ENCODE measurements around the gene SUSD4.

DNA sequence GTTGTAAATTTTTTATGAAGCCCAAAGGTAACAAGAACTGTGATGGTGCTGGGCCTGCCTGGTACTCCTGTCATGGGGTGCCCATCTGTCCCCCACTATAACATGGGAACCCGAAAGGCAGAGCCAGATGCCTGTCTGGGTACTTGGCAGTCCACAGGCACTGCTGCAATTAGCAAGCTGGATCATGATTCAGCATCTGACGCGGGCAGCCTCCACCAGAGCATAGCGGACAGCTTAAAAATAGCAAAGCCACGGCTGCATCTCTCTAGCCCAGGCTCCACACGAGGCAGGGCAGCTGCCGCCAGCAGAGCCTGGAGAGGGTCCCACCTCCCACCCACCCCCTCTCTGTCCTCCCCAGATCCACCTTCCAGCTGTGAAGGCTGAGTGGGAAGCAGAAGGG is 22.9 kb downstream of the SUSD4 start:
- TF ChIP-seq, protein P1, sequence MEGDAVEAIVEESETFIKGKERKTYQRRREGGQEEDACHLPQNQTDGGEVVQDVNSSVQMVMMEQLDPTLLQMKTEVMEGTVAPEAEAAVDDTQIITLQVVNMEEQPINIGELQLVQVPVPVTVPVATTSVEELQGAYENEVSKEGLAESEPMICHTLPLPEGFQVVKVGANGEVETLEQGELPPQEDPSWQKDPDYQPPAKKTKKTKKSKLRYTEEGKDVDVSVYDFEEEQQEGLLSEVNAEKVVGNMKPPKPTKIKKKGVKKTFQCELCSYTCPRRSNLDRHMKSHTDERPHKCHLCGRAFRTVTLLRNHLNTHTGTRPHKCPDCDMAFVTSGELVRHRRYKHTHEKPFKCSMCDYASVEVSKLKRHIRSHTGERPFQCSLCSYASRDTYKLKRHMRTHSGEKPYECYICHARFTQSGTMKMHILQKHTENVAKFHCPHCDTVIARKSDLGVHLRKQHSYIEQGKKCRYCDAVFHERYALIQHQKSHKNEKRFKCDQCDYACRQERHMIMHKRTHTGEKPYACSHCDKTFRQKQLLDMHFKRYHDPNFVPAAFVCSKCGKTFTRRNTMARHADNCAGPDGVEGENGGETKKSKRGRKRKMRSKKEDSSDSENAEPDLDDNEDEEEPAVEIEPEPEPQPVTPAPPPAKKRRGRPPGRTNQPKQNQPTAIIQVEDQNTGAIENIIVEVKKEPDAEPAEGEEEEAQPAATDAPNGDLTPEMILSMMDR (IDR thresholded peaks at IDR 0.05), result no peak
- no peak for TF ChIP-seq POLR2AphosphoS5 (IDR thresholded peaks at IDR 0.05; ENCODE audit: insufficient read depth in 1 of 2, low read depth in 1 of 2)
